ENCODE data around the gene KCNQ5. TPM values are rescaled to one million over a fixed set of nuclear protein-coding genes. Genes with fewer than 3 reads are reported as not detected.

Gene KCNQ5
- total RNA-seq, 1 experiment from 2014 or later, result not detected

DNA sequence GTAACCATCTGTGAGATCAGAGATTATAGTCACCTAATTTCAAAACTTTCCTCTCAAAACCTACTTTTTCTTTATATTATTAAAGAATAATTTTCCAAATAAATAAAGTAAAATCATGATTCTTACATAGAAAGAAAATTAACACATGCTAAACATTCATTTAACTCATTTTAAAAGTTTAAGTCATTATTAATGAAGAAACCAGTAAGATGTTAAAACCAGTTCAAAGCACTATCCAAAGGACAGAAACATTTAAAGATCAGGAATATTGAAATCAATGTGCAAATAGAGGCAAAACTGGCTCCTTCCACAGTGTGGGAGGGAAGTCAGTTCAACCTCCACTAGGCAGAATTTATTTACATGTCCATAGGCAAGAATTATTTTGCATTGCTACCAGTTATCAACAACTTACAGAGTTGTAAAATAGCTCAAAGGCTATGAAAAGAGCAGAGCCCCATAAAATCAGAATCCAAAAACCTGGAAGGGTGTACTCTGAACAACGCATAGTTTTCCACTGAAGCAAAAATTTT lies 456.5 kb downstream of the KCNQ5 start:
- Histone ChIP-seq H3K4me2 (ENCODE audit: low read length) (no peak overlapping the region), H3K36me3 (ENCODE audit: control insufficient read depth in 1 of 2, insufficient read depth in 2 of 2, low read length in 2 of 2) (no peaks in the 10 kb centered on the region), H3K4me3 (replicated peaks in 1 of 2; ENCODE audit: low read depth in 1 of 2, low read length in 2 of 2) (no peak overlapping the region), H4K20me1 (ENCODE audit: insufficient read depth) (no peaks in the 10 kb centered on the region), H3K9ac (ENCODE audit: low read length) (no peak overlapping the region), H3K9me2 (ENCODE audit: insufficient read depth) (no peaks in the 10 kb centered on the region), H3K4me1 (ENCODE audit: control insufficient read depth in 1 of 2, insufficient read depth in 2 of 2, low read length in 2 of 2) (no peaks in the 10 kb centered on the region), H3K27ac (ENCODE audit: low read depth, low read length) (no peak overlapping the region), H3K27me3 (ENCODE audit: insufficient read depth, low read length) (peaks cover 59% of the 10 kb centered on the region), H3K9me3 (ENCODE audit: control insufficient read depth in 1 of 2, insufficient read depth in 1 of 2, low read depth in 1 of 2, low read length in 2 of 2) (no peaks in the 10 kb centered on the region), H2AFZ (ENCODE audit: low read depth, low read length, poor library complexity, severe bottlenecking) (no peak overlapping the region), H3K79me2 (ENCODE audit: insufficient read depth, low read length) (no peaks in the 10 kb centered on the region)
- CTCF ChIA-PET, result no interaction called here
- ATAC-seq, result no peak
- no peak for DNase-seq (ENCODE audit: low read depth, low spot score)
- TF ChIP-seq ZNF274 (IDR thresholded peaks at IDR 0.05; ENCODE audit: low read depth, low read length) (no peak), EGR1 (IDR thresholded peaks at IDR 0.05; ENCODE audit: low read depth) (no peak), SP1 (IDR thresholded peaks at IDR 0.05; ENCODE audit: low read depth) (no peak), YY1 (IDR thresholded peaks at IDR 0.05; ENCODE audit: extremely low read depth, insufficient replicate concordance, low read depth, low read length) (no peak), ZFX (IDR thresholded peaks at IDR 0.05) (no peak), JUND (IDR thresholded peaks at IDR 0.05) (no peak), POLR2AphosphoS5 (IDR thresholded peaks at IDR 0.05; ENCODE audit: low read depth, low read length) (no peak), RAD21 (IDR thresholded peaks at IDR 0.05; ENCODE audit: low read depth) (no peak)
- TF ChIP-seq, protein P1, sequence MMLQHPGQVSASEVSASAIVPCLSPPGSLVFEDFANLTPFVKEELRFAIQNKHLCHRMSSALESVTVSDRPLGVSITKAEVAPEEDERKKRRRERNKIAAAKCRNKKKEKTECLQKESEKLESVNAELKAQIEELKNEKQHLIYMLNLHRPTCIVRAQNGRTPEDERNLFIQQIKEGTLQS (IDR thresholded peaks at IDR 0.05), result no peak
- no TSS peak for BruUV-seq (replicated peaks)
- POLR2A ChIA-PET, result no interaction called here
- RAD21 ChIA-PET (ENCODE audit: low non-redundant PET in 1 of 2, low total read pairs in 2 of 2, uncharacterized antibody in 2 of 2, unreplicated experiment in 2 of 2), result no interaction called here
- intact Hi-C loops (cut with micrococcal nuclease), result no loop called here

DNA sequence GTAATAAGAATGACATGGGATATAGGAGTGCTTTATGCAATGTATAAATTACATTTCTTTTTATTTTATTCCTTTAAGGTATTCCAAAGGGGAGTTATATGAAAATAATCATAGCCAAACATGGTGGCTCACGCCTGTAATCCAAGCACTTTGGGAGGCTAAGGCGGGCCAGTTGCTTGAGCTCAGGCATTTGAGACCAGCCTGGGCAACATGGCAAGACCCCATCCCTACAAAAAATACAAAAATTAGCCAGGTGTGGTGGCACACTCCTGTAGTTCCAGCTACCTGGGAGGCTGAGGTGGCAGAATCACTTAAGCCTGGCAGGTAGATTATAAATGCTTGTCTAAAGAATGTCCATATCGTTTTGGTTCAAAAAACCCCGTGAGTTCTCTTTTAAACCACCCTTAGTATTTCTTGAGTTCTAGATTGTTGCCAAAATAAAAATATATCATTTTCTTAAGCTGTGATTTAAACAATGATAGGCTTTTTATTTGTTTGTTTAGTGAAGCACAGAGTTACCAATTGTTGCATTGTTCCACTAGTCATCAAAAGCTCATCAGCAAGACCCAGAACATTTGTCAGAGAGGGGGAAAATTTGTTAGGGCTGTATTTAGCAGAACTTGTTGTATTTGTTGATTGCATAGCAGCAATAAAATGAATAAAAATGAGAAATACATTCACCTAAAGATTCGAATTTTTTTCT lies 457.2 kb downstream of the KCNQ5 start:
- H3K36me3 ChIP-seq (ENCODE audit: control insufficient read depth in 1 of 2, insufficient read depth in 2 of 2, low read length in 2 of 2), result no peaks in the 10 kb centered on the region
- no peak for TF ChIP-seq SIN3A (IDR thresholded peaks at IDR 0.05; ENCODE audit: low read depth)
- no peak for TF ChIP-seq RAD21 (IDR thresholded peaks at IDR 0.05; ENCODE audit: low read depth)
- TF ChIP-seq ZFX (IDR thresholded peaks at IDR 0.05), result no peak
- TF ChIP-seq POLR2AphosphoS5 (IDR thresholded peaks at IDR 0.05; ENCODE audit: low read depth, low read length), result no peak
- TF ChIP-seq, protein P2, sequence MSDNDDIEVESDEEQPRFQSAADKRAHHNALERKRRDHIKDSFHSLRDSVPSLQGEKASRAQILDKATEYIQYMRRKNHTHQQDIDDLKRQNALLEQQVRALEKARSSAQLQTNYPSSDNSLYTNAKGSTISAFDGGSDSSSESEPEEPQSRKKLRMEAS (IDR thresholded peaks at IDR 0.05), result no peak
- no peak for TF ChIP-seq JUND (IDR thresholded peaks at IDR 0.05)
- TF ChIP-seq ELF1 (IDR thresholded peaks at IDR 0.05; ENCODE audit: borderline replicate concordance, low read depth), result no peak
- TF ChIP-seq, protein P3, sequence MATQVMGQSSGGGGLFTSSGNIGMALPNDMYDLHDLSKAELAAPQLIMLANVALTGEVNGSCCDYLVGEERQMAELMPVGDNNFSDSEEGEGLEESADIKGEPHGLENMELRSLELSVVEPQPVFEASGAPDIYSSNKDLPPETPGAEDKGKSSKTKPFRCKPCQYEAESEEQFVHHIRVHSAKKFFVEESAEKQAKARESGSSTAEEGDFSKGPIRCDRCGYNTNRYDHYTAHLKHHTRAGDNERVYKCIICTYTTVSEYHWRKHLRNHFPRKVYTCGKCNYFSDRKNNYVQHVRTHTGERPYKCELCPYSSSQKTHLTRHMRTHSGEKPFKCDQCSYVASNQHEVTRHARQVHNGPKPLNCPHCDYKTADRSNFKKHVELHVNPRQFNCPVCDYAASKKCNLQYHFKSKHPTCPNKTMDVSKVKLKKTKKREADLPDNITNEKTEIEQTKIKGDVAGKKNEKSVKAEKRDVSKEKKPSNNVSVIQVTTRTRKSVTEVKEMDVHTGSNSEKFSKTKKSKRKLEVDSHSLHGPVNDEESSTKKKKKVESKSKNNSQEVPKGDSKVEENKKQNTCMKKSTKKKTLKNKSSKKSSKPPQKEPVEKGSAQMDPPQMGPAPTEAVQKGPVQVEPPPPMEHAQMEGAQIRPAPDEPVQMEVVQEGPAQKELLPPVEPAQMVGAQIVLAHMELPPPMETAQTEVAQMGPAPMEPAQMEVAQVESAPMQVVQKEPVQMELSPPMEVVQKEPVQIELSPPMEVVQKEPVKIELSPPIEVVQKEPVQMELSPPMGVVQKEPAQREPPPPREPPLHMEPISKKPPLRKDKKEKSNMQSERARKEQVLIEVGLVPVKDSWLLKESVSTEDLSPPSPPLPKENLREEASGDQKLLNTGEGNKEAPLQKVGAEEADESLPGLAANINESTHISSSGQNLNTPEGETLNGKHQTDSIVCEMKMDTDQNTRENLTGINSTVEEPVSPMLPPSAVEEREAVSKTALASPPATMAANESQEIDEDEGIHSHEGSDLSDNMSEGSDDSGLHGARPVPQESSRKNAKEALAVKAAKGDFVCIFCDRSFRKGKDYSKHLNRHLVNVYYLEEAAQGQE (IDR thresholded peaks at IDR 0.05; ENCODE audit: low read depth), result no peak
- TF ChIP-seq FOSL1 (IDR thresholded peaks at IDR 0.05; ENCODE audit: low read depth), result no peak
- TF ChIP-seq EGR1 (IDR thresholded peaks at IDR 0.05; ENCODE audit: low read depth), result no peak
- RAD21 ChIA-PET (ENCODE audit: low non-redundant PET in 1 of 2, low total read pairs in 2 of 2, uncharacterized antibody in 2 of 2, unreplicated experiment in 2 of 2), result no interaction called here
- no peak overlapping the region for H3K4me2 ChIP-seq (ENCODE audit: low read length)
- no peak overlapping the region for H2AFZ ChIP-seq (ENCODE audit: low read depth, low read length, poor library complexity, severe bottlenecking)
- ATAC-seq (no peak), DNase-seq (ENCODE audit: low read depth, low spot score) (no peak)
- intact Hi-C loops (cut with micrococcal nuclease), result no loop called here
- peaks cover 58% of the 10 kb centered on the region for H3K27me3 ChIP-seq (ENCODE audit: insufficient read depth, low read length)
- POLR2A ChIA-PET, result no interaction called here
- no peaks in the 10 kb centered on the region for H3K9me3 ChIP-seq (ENCODE audit: control insufficient read depth in 1 of 2, insufficient read depth in 1 of 2, low read depth in 1 of 2, low read length in 2 of 2)
- H3K4me3 ChIP-seq (replicated peaks in 1 of 2; ENCODE audit: low read depth in 1 of 2, low read length in 2 of 2), result no peak overlapping the region
- no peaks in the 10 kb centered on the region for H3K9me2 ChIP-seq (ENCODE audit: insufficient read depth)
- BruUV-seq (replicated peaks), result no TSS peak
- no peak overlapping the region for H3K9ac ChIP-seq (ENCODE audit: low read length)
- no peaks in the 10 kb centered on the region for H4K20me1 ChIP-seq (ENCODE audit: insufficient read depth)
- no peaks in the 10 kb centered on the region for H3K79me2 ChIP-seq (ENCODE audit: insufficient read depth, low read length)
- no peak overlapping the region for H3K27ac ChIP-seq (ENCODE audit: low read depth, low read length)
- CTCF ChIA-PET, result no interaction called here
- H3K4me1 ChIP-seq (ENCODE audit: control insufficient read depth in 1 of 2, insufficient read depth in 2 of 2, low read length in 2 of 2), result no peaks in the 10 kb centered on the region

Data from HCT116 (cell line).